Astrocyte of the spinal cord (primary cell): ENCODE measurements around the gene CCDC191.

Experiments
- DNase-seq: peaks from one replicate; pipeline ENCODE4 v3.0.0; 2011; ENCODE audit warnings: low read depth, low spot score
- H3K4me3 ChIP-seq: 2 replicates; pipeline ENCODE4 v1.5.1; 2011; ENCODE audit warnings: low read depth, mild to moderate bottlenecking, low read length, moderate library complexity
- in situ Hi-C: cut with HindIII; loops from 2 replicates; pipeline ENCODE4 v1.10.0; 2017; ENCODE audit warnings: low sequenced_read_pairs
- TF ChIP-seq, protein P1 (sequence below): IDR thresholded peaks from 2 replicates; pipeline ENCODE4 v1.5.1; 2012; ENCODE audit warnings: low read depth, mild to moderate bottlenecking, low read length, inconsistent platforms

The CCDC191 gene

DNA sequence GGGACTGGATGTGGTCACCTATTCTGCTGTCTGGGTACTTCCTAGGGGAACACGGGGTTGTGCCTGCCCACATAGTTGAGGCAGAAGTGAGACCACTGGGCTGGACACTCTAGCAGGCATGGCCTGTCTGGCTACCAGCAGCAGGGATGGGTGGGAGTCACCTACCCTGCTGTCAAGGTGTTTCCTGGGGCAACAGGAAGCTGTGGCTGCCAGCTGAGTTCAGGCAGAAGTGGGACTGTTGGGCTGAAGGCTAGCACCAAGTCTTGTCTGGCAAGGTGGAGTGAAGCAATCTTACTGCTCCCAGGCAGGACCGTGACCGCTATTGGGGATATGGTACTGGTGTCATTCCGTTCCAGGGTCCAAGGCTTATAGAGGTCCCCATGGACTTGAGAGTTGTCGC, 128.8 kb downstream of the CCDC191 start:
- no peak for DNase-seq
- TF ChIP-seq, protein P1, sequence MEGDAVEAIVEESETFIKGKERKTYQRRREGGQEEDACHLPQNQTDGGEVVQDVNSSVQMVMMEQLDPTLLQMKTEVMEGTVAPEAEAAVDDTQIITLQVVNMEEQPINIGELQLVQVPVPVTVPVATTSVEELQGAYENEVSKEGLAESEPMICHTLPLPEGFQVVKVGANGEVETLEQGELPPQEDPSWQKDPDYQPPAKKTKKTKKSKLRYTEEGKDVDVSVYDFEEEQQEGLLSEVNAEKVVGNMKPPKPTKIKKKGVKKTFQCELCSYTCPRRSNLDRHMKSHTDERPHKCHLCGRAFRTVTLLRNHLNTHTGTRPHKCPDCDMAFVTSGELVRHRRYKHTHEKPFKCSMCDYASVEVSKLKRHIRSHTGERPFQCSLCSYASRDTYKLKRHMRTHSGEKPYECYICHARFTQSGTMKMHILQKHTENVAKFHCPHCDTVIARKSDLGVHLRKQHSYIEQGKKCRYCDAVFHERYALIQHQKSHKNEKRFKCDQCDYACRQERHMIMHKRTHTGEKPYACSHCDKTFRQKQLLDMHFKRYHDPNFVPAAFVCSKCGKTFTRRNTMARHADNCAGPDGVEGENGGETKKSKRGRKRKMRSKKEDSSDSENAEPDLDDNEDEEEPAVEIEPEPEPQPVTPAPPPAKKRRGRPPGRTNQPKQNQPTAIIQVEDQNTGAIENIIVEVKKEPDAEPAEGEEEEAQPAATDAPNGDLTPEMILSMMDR, result no peak
- in situ Hi-C loops, result no loop called here
- H3K4me3 ChIP-seq, result no peak overlapping the region

DNA sequence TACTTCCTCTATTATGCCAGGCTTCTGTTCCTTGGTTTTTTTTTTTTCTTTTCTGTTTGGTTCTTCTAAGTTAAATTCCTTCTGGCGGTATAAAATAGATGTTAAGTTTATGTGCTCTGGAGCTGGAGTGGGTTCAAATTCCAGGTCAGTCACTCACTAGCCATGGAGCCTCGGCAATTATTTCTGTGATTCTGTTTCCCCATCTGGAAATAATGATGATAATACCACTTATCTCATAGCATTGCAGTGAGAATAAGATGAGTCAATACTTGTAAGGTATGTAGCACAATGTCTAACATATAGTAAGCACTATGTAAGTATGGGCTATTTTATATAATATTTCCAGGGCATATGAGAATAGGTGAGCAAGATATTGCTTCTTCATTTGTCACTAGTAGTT, 141.7 kb downstream of the CCDC191 start:
- in situ Hi-C loops, result no loop called here
- H3K4me3 ChIP-seq, result no peak overlapping the region
- TF ChIP-seq, protein P1, result no peak
- peak; percentile 48 for DNase-seq
